ENCODE measurements around the gene UMODL1.

GRCh38 chr21:42107177-42107880, 36.2 kb downstream of the UMODL1 start:
- TF ChIP-seq CREB1 (IDR thresholded peaks at IDR 0.05; ENCODE audit: low read depth) (no peak), MAX (IDR thresholded peaks at IDR 0.05) (no peak), YY1 (IDR thresholded peaks at IDR 0.05; ENCODE audit: low read depth) (no peak), RAD21 (IDR thresholded peaks at IDR 0.05; ENCODE audit: low read depth) (no peak), TEAD4 (IDR thresholded peaks at IDR 0.05) (no peak), EGR1 (IDR thresholded peaks at IDR 0.05) (no peak), REST (IDR thresholded peaks at IDR 0.05; ENCODE audit: low read depth) (no peak)
